Measurements from ENCODE around the gene NME7.
"Not testable (repeated sequence)": the region's sequence is repeated elsewhere in the genome, so short reads cannot be mapped to it uniquely, and the experiment has no call there.

NME7 gene

GRCh38 chr1:169196161-169196560 lies 171.4 kb downstream of the NME7 start:
- Mint-ChIP-seq H3K4me1 (no peaks in the 10 kb centered on the region), H3K27me3 (no peaks in the 10 kb centered on the region), H3K9me3 (no peaks in the 10 kb centered on the region), H3K36me3 (peaks cover 7% of the 10 kb centered on the region), H3K27ac (no peak overlapping the region), H3K4me3 (no peak overlapping the region)
- no peak for ATAC-seq

GRCh38 chr1:169193191-169193850 lies 174.3 kb downstream of the NME7 start:
- Mint-ChIP-seq H3K4me1 (no peaks in the 10 kb centered on the region), H3K36me3 (peaks cover 8% of the 10 kb centered on the region), H3K9me3 (no peaks in the 10 kb centered on the region), H3K27me3 (no peaks in the 10 kb centered on the region), H3K4me3 (no peak overlapping the region), H3K27ac (no peak overlapping the region)
- no peak for ATAC-seq

- Mint-ChIP-seq H3K4me1 (no peaks in the 10 kb centered on the region), H3K4me3 (no peak overlapping the region), H3K9me3 (no peaks in the 10 kb centered on the region), H3K36me3 (peaks cover 11% of the 10 kb centered on the region), H3K27me3 (no peaks in the 10 kb centered on the region), H3K27ac (no peak overlapping the region)
- ATAC-seq, result no peak
Observed at GRCh38 chr1:169186106-169186505, 181.5 kb downstream of the NME7 start.

GRCh38 chr1:169184812-169185211 lies 182.8 kb downstream of the NME7 start:
- Mint-ChIP-seq H3K36me3 (peaks cover 12% of the 10 kb centered on the region), H3K4me3 (no peak overlapping the region), H3K27me3 (no peaks in the 10 kb centered on the region), H3K27ac (no peak overlapping the region), H3K9me3 (no peaks in the 10 kb centered on the region), H3K4me1 (no peaks in the 10 kb centered on the region)
- no peak for ATAC-seq

- ATAC-seq, result no peak
- Mint-ChIP-seq H3K36me3 (peaks cover 6% of the 10 kb centered on the region), H3K27me3 (no peaks in the 10 kb centered on the region), H3K27ac (no peak overlapping the region), H3K4me3 (no peak overlapping the region), H3K4me1 (no peaks in the 10 kb centered on the region), H3K9me3 (no peaks in the 10 kb centered on the region)
Observed at GRCh38 chr1:169180174-169180573, 187.4 kb downstream of the NME7 start.

- H3K4me3 Mint-ChIP-seq, H3K27me3 Mint-ChIP-seq, H3K36me3 Mint-ChIP-seq, ATAC-seq, H3K9me3 Mint-ChIP-seq, H3K27ac Mint-ChIP-seq, H3K4me1 Mint-ChIP-seq: not testable (repeated sequence)
Observed at GRCh38 chr1:169179431-169179830, 188.2 kb downstream of the NME7 start.

GRCh38 chr1:169175461-169175860 lies 192.1 kb downstream of the NME7 start:
- Mint-ChIP-seq H3K4me3 (no peak overlapping the region), H3K27ac (no peak overlapping the region), H3K27me3 (no peaks in the 10 kb centered on the region), H3K36me3 (no peaks in the 10 kb centered on the region), H3K9me3 (no peaks in the 10 kb centered on the region), H3K4me1 (no peaks in the 10 kb centered on the region)
- ATAC-seq, result no peak

- no peaks in the 10 kb centered on the region for H3K27me3 Mint-ChIP-seq
Observed at GRCh38 chr1:169163059-169163458, 204.5 kb downstream of the NME7 start.

GRCh38 chr1:169161496-169162194 lies 206.0 kb downstream of the NME7 start:
- H3K4me1 Mint-ChIP-seq, result no peaks in the 10 kb centered on the region
- no peak overlapping the region for H3K27ac Mint-ChIP-seq
- no peaks in the 10 kb centered on the region for H3K36me3 Mint-ChIP-seq
- ATAC-seq, result peak; percentile 89
- H3K9me3 Mint-ChIP-seq, result no peaks in the 10 kb centered on the region
- H3K27me3 Mint-ChIP-seq, result no peaks in the 10 kb centered on the region
- no peak overlapping the region for H3K4me3 Mint-ChIP-seq

More at GRCh38 chr1:169163059-169163458, 204.5 kb downstream of the NME7 start:
- no peak overlapping the region for H3K27ac Mint-ChIP-seq
- H3K4me3 Mint-ChIP-seq, result no peak overlapping the region
- no peaks in the 10 kb centered on the region for H3K4me1 Mint-ChIP-seq
- H3K36me3 Mint-ChIP-seq, result no peaks in the 10 kb centered on the region
- no peak for ATAC-seq
- no peaks in the 10 kb centered on the region for H3K9me3 Mint-ChIP-seq

GRCh38 chr1:169160845-169161495 lies 206.6 kb downstream of the NME7 start:
- Mint-ChIP-seq H3K9me3 (no peaks in the 10 kb centered on the region), H3K36me3 (no peaks in the 10 kb centered on the region), H3K4me1 (no peaks in the 10 kb centered on the region), H3K27ac (no peak overlapping the region), H3K27me3 (no peaks in the 10 kb centered on the region), H3K4me3 (no peak overlapping the region)
- no peak for ATAC-seq

- Mint-ChIP-seq H3K9me3 (no peaks in the 10 kb centered on the region), H3K27me3 (no peaks in the 10 kb centered on the region), H3K36me3 (no peaks in the 10 kb centered on the region), H3K27ac (no peak overlapping the region), H3K4me1 (no peaks in the 10 kb centered on the region), H3K4me3 (no peak overlapping the region)
- ATAC-seq, result no peak
Observed at GRCh38 chr1:169156580-169156979, 211.0 kb downstream of the NME7 start.

- Mint-ChIP-seq H3K9me3 (no peaks in the 10 kb centered on the region), H3K27ac (no peak overlapping the region), H3K4me3 (no peak overlapping the region), H3K4me1 (no peaks in the 10 kb centered on the region), H3K27me3 (no peaks in the 10 kb centered on the region), H3K36me3 (no peaks in the 10 kb centered on the region)
- ATAC-seq, result no peak
Observed at GRCh38 chr1:169155675-169156074, 211.9 kb downstream of the NME7 start.

GRCh38 chr1:169151338-169151837 lies 216.2 kb downstream of the NME7 start:
- Mint-ChIP-seq H3K36me3 (no peaks in the 10 kb centered on the region), H3K27me3 (no peaks in the 10 kb centered on the region), H3K27ac (no peak overlapping the region), H3K4me3 (no peak overlapping the region), H3K4me1 (no peaks in the 10 kb centered on the region), H3K9me3 (no peaks in the 10 kb centered on the region)
- ATAC-seq, result peak; percentile 54

GRCh38 chr1:169150641-169151337 lies 216.8 kb downstream of the NME7 start:
- no peaks in the 10 kb centered on the region for H3K27me3 Mint-ChIP-seq
- no peak overlapping the region for H3K27ac Mint-ChIP-seq
- H3K4me3 Mint-ChIP-seq, result no peak overlapping the region
- no peak for ATAC-seq
- no peaks in the 10 kb centered on the region for H3K9me3 Mint-ChIP-seq
- no peaks in the 10 kb centered on the region for H3K4me1 Mint-ChIP-seq
- no peaks in the 10 kb centered on the region for H3K36me3 Mint-ChIP-seq

- no peaks in the 10 kb centered on the region for H3K9me3 Mint-ChIP-seq
- H3K4me1 Mint-ChIP-seq, result no peaks in the 10 kb centered on the region
- no peak for ATAC-seq
- H3K4me3 Mint-ChIP-seq, result no peak overlapping the region
- H3K27me3 Mint-ChIP-seq, result no peaks in the 10 kb centered on the region
- no peak overlapping the region for H3K27ac Mint-ChIP-seq
- no peaks in the 10 kb centered on the region for H3K36me3 Mint-ChIP-seq
Observed at GRCh38 chr1:169149555-169150286, 217.9 kb downstream of the NME7 start.
